ENCODE measurements around the gene RUFY3. TPM values are rescaled to one million over a fixed set of nuclear protein-coding genes. Genes with fewer than 3 reads are reported as not detected.

The RUFY3 gene
- total and polyA plus RNA-seq, 2 of the 13 experiments (the other 11 are each of a cell fraction or from before 2014, with no cell fraction given), result 17.9 to 25.3 TPM

- TF ChIP-seq FOXC1 (CRISPR knock-in tag; IDR thresholded peaks at IDR 0.05; ENCODE audit: borderline replicate concordance), result no peak
- TF ChIP-seq, protein P1, sequence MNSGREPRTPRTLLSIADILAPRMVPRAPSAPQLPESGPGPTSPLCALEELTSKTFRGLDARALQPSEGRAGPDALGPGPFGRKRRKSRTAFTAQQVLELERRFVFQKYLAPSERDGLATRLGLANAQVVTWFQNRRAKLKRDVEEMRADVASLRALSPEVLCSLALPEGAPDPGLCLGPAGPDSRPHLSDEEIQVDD (CRISPR knock-in tag; IDR thresholded peaks at IDR 0.05; ENCODE audit: borderline replicate concordance), result no peak
- no peak for TF ChIP-seq HES4 (CRISPR knock-in tag; IDR thresholded peaks at IDR 0.05; ENCODE audit: borderline replicate concordance)
Observed at GRCh38 chr4:70703619-70704214, 18.0 kb upstream of the RUFY3 start (continued).

DNA sequence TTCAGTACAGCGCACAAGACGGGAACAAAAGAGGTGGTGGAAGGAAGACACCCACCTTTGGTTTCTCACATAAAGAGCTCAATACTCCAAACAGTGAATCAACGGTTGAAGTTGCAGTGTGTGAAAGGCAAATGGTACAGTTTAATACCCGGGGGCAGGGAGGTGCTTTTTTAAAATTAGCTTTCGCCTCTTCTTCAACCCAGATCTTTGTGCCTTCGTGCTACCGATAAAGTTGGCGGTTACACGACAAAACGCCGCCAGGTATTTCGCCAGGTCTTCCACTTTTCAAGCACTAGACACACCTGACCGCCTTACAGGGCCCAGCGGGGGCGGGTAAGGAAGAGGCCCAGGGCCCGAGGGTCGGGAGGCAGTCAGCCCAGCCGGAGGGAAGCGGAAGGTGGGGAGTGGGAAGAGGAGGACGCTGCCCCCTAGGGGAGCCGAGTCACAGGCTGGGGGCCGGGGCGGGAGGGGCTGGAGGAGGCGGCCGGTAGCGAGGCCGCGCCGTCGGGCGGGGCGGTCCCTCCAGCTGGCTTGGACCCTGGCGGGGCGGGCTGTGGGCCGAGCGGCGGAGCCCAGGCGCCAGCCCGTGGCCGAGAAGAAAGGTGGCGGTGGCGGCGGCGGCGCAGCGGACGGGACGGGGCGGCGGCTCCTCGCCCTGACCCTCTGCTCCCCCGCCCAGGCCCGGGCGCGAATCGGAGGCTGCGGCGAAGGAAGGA is 17.4 kb upstream of the RUFY3 start:
- no peaks in the 10 kb centered on the region; a peak in 1 of 5 replicates for H3K27me3 ChIP-seq (ENCODE audit: control insufficient read depth in 1 of 2, insufficient read depth in 2 of 2, low read length in 2 of 2)
- WGBS (ENCODE audit: low lambda C conversion rate), result 0% methylated on average over 17 of the region's 58 CpGs
- intact Hi-C loops (cut with micrococcal nuclease; ENCODE audit: unreplicated experiment), result loop anchor here (1.0 to 10.0 kb wide), 3 partner anchors 16 to 290 kb away; partner anchors contain the start of genes DCK and UTP3
- TF ChIP-seq GABPA (IDR thresholded peaks at IDR 0.05; ENCODE audit: low read depth, low read length), result peak; percentile 35; the same call in 1 of the 2 replicates
- TF ChIP-seq GABPA (CRISPR knock-in tag; IDR thresholded peaks at IDR 0.05; ENCODE audit: low read depth), result peak; percentile 75
- peak; percentile 29; the same call in 1 of the 2 replicates for TF ChIP-seq ZNF746 (CRISPR knock-in tag; IDR thresholded peaks at IDR 0.05)
- TF ChIP-seq, protein P2, sequence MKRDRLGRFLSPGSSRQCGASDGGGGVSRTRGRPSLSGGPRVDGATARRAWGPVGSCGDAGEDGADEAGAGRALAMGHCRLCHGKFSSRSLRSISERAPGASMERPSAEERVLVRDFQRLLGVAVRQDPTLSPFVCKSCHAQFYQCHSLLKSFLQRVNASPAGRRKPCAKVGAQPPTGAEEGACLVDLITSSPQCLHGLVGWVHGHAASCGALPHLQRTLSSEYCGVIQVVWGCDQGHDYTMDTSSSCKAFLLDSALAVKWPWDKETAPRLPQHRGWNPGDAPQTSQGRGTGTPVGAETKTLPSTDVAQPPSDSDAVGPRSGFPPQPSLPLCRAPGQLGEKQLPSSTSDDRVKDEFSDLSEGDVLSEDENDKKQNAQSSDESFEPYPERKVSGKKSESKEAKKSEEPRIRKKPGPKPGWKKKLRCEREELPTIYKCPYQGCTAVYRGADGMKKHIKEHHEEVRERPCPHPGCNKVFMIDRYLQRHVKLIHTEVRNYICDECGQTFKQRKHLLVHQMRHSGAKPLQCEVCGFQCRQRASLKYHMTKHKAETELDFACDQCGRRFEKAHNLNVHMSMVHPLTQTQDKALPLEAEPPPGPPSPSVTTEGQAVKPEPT (CRISPR knock-in tag; IDR thresholded peaks at IDR 0.05; ENCODE audit: low read depth), result 0 out of 2 replicates have a peak, but pooled peaks have one; percentile 6
- TF ChIP-seq ZEB1 (IDR thresholded peaks at IDR 0.05; ENCODE audit: insufficient replicate concordance, low read depth), result peak; percentile 81
- peak; percentile 91 for TF ChIP-seq ARNT2 (CRISPR knock-in tag; IDR thresholded peaks at IDR 0.05; ENCODE audit: low read depth)
- TF ChIP-seq ZNF687 (CRISPR knock-in tag; IDR thresholded peaks at IDR 0.05), result peak; percentile 47; the same call in 1 of the 2 replicates

More for the DNA sequence above, 17.4 kb upstream of the RUFY3 start:
- Histone ChIP-seq H3K4me3 (replicated peaks in 1 of 3; ENCODE audit: insufficient read depth in 1 of 3, low read depth in 2 of 3, low read length in 3 of 3) (peak overlapping the region; percentile 72 to 88 (median 80)), H2AFZ (ENCODE audit: low read length) (peak overlapping the region; percentile 85), H3K4me1 (ENCODE audit: insufficient read depth, low read length) (peaks cover 40% of the 10 kb centered on the region), H3K4me2 (ENCODE audit: low read depth, low read length) (peak overlapping the region; percentile 87), H3K27ac (ENCODE audit: extremely low read length, insufficient read depth, low read length) (peak overlapping the region; percentile 91), H3K9ac (ENCODE audit: insufficient read depth, low read depth, low read length) (peak overlapping the region; percentile 84), H3K36me3 (replicated peaks in 1 of 2; ENCODE audit: control insufficient read depth in 1 of 2, insufficient read depth in 2 of 2, low read length in 2 of 2) (no peaks in the 10 kb centered on the region), H3K9me3 (ENCODE audit: low read length) (no peaks in the 10 kb centered on the region), H4K20me1 (ENCODE audit: insufficient read depth, low read length) (no peaks in the 10 kb centered on the region), H3K79me2 (ENCODE audit: insufficient read depth, low read length) (peaks cover 23% of the 10 kb centered on the region)
- DNase-seq (ENCODE audit: low spot score) (peak; percentile 67), ATAC-seq (peak; percentile 85), FAIRE-seq (no peak)
- CTCF ChIA-PET (ENCODE audit: low intra/inter-chr PET ratio, low total read pairs), result interaction anchor here (0.7 to 1.0 kb wide), 2 partner anchors 17 to 52 kb away, joined by 3 read pairs; no protein-coding TSS in a partner anchor
- TSS peak; percentile 95 for BruUV-seq (replicated peaks)
- in situ Hi-C loops (cut with HindIII; ENCODE audit: extremely low pct_ligation_motif_present, low pct_unique_long_range_greater_than_20kb), result no loop called here
- POLR2A ChIA-PET, result interaction anchor here (0.9 to 6.4 kb wide), 5 partner anchors 9 to 198 kb away, joined by 3 to 75 read pairs (median 4); partner anchors contain the start of genes MOB1B and UTP3
